GM19240 (cell line): ENCODE data around the gene MYL12A.
A peak's percentile ranks its signal among the peaks of the same experiment; 100 is the strongest.

Experiments used
- DNase-seq: peaks from one replicate; pipeline ENCODE4 v3.0.0; 2011; ENCODE audit warnings: low spot score; ENCODE audit not compliant: insufficient read length

The MYL12A gene

GRCh38 chr18:3281456-3282400 is 34.1 kb downstream of the MYL12A start:
- no peak for DNase-seq

- DNase-seq, result no peak
Observed at GRCh38 chr18:3283253-3283863, 35.8 kb downstream of the MYL12A start.

DNA sequence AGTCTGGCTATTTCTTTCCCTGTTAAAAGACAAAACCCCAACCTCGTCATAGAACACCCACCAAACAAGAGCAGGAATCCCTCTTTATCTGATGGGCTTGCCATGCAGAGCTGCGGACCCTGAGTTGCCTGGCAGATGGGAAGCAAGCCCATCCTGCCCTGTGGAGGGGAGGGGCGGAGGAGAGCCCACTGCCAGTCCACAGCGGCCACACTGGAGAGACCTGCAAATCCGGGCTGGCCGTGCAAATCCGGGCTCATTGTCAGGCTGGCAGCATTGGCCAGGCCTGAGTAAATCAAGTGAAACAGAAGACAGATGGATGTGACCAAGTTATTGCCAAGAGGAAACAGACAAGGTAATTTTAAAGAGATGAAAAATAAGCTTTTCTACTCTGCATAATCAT is 36.3 kb downstream of the MYL12A start:
- no peak for DNase-seq

DNA sequence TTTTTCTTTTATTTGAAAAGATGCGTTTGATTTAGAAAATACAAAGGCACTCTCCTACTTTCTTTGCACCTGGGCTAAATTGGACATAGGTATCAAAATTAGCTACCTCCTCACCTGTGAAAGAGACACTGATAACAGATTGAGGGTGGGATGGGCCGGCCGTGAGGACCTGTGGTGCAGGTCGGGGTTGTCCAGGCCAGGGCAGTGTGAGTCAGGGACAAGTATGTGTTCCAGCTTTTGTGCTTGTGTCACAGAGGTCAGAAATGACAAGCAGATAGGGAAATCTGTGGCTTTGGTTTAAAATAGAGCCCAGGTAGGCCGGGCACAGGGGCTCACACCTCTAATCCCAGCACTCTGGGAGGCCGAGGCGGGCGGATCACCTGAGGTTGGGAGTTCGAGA is 36.9 kb downstream of the MYL12A start:
- DNase-seq, result no peak

- no peak for DNase-seq
Observed at GRCh38 chr18:3286159-3286558, 38.6 kb downstream of the MYL12A start.

DNA sequence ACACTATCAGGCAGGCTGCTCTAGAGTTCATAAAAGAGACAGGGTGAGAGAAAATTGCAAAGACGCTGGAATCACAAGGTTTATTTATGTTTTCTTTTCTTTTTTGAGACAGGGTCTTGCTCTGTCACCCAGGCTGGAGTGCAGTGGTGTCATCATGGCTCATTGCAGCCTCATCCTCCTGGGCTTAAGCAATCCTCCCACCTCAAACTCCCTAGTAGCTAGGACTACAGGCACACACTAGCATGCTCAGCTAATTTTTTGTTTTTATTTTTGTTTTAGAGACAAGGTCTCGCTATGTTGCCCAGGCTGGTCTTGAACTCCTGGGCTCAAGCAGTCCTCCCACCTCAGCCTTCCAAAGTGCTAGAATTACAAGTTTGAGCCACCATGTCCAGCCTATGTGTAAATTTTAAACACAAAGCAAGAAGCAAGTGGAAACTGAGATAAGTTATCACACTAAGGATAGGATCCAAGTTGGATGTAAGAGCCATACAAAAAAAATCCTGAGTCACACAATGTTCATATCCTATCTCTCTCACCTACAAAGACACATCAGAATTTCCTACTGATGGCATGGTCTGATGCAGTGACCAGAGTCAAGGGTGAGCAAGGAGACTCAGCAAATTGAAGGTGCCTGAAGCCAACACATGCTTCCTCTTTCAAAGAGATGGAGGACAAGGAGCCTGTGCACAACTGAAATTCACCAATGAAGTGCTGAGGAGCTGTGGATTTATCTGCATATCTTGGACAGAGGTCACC is 45.8 kb downstream of the MYL12A start:
- no peak for DNase-seq

- no peak for DNase-seq
Observed at GRCh38 chr18:3294435-3295080, 47.0 kb downstream of the MYL12A start.

DNA sequence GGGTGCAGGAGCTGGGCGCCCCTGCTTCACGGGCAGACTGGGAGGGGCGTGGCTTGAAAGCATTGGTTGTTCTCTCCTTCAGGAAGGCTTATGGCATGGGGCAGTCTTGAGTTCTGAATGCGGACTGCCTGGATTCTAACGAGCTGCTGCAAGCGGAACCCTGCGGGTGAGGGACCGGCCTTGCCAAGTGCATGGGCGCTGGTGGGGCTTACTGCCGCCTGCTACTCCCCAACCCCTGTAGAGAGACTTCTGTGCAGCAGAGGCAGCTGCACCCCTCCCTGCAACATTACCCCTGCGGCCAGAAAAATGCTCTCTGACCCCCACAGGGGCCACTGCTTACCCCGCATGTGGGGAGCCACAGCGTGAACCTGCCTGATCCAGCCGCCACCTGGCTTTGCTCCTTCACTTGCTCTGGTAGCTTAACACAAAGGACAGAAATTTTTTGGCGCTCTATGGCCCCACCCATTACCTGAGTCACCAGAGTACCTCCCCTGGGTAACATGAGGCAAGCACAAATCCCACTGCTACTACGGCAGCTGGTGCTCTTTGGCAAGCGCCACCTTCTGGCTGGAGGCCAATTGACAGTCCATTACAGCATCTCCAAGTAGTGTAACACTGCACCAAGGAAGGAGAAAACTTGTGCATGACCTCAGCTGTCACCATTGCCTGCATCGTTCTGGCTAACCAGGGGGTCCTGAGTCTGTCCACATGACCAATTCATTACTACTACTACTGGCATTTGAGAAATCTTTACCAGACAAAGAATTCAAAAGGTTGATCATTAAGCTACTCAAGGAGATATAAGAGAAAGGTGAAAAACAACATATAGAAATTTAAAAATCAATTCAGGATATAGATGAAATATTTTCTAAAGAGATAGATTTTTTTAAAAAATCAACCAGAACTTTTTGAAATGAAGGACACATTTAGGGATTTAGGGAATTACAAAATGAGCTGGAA is 49.7 kb downstream of the MYL12A start:
- DNase-seq, result peak; percentile 48

- DNase-seq, result no peak
Observed at GRCh38 chr18:3304832-3305231, 57.2 kb downstream of the MYL12A start.

DNA sequence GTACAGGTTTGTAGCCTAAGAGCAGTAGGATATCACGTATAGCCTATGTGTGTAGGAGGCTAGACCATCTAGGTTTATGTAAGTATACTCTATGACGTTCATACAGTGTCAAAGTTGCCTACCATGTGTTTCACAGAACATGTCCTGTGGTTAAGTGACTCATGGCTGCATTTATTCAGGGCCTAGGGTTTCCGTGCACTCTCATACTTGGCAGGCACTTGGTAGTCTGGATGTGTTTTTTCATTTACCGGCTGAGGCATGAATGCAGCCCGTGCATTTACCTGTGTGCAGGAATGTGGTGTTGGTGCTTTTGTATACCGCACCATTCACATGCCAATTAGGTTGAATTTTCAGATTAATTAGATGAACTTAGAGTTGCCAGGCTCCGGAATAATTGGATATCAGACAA is 57.8 kb downstream of the MYL12A start:
- DNase-seq, result no peak
